Astrocyte (in vitro differentiated cells and primary cell): ENCODE results near the gene NEU2.

Experiments used
- EZH2 ChIP-seq: IDR thresholded peaks from 2 replicates; pipeline ENCODE4 v1.6.1; 2012; ENCODE audit warnings: mild to moderate bottlenecking, low read length, inconsistent platforms; ENCODE audit not compliant: insufficient read depth
- TF ChIP-seq, protein P1 (sequence below): IDR thresholded peaks from 2 replicates; pipeline ENCODE4 v1.5.1; 2011; ENCODE audit warnings: low read depth, mild to moderate bottlenecking, inconsistent platforms, low read length, moderate library complexity; ENCODE audit not compliant: insufficient read depth

DNA sequence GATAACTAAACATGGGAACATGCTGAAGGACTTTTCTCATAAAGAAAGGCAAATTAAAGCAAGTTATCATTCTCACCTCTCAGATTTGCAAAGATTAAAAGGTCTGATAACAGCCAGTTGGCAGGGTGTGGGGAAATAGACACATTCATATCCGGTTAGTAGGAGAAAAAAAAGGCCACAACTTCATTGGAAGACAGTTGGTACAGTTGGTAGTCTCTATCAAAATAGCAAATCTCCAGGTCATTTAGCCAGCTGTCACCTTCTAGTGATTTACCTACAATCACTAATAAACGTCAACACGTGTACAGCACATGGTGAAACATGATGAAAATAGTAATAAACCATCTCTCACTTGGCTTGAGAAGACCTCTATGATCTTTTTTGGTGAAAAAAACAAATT, 44.3 kb downstream of the NEU2 start:
- no peak for TF ChIP-seq EZH2
- TF ChIP-seq, protein P1, sequence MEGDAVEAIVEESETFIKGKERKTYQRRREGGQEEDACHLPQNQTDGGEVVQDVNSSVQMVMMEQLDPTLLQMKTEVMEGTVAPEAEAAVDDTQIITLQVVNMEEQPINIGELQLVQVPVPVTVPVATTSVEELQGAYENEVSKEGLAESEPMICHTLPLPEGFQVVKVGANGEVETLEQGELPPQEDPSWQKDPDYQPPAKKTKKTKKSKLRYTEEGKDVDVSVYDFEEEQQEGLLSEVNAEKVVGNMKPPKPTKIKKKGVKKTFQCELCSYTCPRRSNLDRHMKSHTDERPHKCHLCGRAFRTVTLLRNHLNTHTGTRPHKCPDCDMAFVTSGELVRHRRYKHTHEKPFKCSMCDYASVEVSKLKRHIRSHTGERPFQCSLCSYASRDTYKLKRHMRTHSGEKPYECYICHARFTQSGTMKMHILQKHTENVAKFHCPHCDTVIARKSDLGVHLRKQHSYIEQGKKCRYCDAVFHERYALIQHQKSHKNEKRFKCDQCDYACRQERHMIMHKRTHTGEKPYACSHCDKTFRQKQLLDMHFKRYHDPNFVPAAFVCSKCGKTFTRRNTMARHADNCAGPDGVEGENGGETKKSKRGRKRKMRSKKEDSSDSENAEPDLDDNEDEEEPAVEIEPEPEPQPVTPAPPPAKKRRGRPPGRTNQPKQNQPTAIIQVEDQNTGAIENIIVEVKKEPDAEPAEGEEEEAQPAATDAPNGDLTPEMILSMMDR: no peak
